HuH-7 (cell line): ENCODE results near the gene PHLDA3.

Experiments used
- DNase-seq: peaks from one replicate; pipeline ENCODE4 v3.0.0; 2011; ENCODE audit warnings: low spot score

The PHLDA3 gene

DNA sequence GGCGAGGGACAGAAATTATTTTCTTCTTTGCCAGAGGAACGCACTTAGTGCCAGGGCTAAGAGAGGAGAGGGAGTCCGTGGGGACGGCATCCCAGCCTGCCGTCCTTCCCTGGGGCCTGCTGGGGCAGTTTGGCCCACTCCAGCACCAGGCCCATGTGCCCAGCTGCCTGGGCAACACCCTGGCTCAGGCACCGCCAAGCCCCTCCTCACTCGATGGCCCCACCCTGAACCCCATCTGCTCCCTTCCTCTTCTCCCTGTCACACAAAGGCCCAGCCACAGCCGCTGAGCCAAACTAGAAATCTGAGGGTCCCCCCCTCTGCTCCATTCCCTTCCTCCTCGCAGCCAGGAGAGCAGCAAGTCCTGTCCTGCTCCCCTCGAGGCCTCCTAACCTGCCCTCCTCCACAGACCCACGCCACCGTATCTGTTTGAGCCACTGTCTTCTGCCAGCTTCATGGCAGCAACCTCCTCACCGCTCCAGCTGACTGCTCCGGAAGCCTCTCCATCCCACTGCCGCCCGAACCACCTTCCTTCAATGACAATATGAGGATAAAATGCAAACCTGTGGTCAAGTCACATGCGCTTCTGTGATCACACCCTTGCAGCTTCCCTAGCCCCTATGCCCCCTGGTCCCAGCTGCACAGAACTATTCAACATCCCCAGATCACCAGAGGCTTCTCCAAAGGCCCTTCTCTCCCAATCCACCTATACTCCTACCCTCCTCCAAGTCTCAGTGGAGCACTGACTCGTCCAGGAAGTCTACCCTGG lies 39.1 kb downstream of the PHLDA3 start:
- DNase-seq: no peak

DNA sequence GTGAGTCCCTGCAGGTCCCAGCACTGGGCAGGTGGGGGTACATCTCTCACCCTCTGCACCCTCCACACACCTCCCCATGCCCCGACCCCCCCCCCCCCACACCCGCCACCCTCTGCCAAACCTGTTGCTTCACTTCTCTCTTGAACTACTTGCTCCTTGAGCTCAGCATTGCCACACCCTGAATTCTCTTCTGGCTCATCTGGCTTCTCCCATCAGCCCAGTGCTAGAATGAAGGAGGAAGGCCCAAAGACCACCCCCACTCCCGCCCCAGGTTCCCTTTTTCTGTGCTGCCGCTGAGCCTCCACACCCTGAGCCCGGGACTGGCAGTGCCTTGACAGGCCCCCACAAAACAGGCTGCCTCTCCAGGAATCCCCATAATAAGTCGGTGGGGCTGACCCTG lies 41.0 kb downstream of the PHLDA3 start:
- no peak for DNase-seq

DNA sequence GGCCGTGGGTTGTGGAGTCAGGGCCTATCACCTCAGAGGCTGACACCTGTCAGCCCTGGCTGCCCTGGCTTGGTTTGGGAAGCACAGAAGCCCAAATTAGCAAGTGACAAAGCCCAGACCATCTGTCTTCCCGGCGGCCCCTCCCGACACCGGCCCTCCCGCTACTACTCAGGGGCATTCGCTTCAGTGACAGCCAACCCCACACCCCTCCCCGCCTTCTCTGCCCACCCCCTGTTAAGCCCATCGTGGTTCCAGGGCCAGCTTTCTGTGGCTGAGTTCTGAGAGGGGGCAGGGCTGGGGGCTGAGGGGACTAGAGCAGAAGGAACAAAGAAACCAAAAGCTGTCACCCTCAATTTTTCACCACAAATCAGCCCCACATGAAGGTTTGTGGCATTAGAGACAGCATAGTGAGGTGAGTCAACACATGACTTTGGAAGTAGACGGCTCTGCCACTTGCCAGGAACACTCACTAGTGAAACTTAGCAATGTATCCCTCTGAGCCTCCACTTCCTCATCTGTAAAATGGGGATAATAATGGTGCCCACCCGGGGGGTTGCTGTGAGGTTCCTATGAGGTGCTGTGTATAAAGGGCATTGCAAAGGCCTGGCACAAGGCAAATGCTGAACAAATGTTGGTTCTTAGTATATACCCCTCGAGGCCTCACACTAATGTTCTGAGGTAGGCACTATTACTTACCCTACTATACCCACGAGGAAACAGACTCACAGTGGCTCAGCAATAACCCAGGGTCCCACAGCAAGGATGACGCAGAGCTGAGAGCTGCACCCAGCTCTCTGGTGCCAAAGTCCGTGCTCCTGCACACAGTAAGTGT lies 42.3 kb downstream of the PHLDA3 start:
- DNase-seq: no peak

DNA sequence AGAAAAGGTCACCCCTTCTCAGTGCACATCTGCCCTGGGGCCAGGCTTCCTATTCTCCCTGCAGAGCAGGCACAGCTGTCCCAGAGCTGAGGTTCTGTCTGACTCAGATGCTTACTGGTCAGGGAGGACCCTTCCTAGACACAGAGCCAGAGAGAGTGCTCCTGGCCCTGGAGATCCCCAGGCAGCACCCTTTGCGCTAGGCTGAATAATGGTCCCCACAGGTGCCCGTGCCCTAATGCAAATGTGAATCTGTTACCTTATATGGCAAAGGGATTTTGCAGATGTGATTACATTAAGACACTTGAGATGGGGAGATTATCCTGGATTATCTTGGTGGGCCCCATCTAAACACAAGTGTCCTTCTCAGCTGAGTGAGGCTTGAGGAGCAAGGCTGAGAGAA lies 44.8 kb downstream of the PHLDA3 start:
- no peak for DNase-seq

DNA sequence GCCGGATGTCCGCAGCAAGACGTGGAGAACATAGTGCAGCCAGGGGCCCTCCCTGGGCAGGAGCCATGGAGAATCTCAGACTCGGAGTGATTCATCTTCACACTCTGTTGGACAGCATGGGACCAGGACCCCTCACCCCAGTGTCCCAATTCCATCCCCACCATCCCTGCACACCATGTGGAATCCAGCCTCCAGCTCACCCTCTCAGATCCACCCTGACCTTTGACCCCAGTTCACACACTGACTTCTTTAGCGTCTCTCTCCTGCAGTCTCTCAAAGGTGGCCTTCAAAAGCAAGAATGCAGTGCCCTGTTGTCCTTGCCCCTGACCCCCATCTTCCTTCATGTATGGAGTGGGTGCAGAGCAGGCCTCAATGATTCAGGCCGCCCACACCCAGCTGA lies 45.3 kb downstream of the PHLDA3 start:
- no peak for DNase-seq

DNA sequence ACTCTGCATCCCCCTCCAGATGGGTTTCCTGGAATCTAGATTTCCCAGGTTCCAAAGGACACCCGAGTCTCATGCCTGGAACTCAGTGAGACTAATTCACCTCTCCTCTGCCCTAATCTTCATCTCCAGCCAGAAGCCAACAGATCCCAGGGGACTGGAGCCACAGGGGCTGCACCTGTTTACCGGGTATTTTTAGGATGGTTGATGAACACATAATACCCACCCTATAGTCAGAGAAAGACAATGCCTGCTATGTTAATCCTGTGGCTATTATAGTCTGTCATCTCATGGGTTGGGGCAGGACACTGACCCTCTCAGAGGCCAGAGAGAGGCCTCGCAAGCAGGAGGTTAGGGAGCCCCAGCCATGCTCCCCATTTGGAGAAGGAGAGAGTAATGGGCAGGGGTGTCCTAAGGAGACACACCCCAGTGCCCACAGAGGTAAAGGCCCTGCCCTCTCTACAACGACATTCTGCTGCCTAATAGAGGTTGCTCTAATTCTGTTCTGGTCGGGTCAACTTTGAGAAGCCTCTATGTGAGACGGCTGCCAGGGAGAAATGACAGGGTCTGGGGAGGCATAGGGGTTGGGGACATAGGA lies 46.5 kb downstream of the PHLDA3 start:
- no peak for DNase-seq

DNA sequence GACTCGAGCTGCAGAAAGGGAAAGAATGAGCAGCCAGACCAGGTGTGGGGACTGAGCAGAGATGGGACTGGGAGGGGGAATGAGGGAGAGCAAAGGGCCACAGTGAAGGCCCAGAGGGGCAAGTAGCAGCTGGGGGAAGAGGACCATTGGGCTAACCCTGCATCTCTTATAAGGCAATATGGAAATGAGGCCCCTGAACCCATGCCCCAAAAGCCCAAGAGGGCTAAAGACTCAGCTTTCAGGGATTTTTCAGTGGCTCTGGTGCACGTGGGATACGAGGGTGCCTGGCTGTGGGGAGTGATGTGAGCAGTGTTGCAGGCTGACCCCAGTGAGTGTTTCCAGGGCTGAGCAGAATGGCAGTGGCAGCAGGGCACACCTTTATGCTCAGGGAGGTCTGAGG lies 47.0 kb downstream of the PHLDA3 start:
- DNase-seq: no peak

DNA sequence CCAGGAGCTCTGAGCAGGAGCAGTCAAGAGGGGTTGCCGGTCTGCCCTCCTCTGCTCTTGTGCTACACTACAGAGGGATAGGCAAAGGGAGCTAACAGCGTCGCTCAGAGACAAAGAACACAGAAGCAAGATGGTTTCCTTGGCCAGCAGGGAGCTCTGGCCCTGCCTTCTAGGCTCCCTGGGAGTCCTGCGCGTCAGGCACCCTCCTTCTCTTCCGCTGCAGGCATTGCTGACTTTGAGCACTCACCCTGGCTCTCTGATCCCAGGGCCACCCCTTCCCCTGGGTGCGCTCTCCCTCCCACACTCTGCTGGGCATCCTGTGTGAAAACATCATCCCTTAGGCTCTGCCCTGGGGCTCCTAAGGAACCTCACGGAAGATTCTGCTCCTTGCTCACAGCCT lies 47.9 kb downstream of the PHLDA3 start:
- no peak for DNase-seq

DNA sequence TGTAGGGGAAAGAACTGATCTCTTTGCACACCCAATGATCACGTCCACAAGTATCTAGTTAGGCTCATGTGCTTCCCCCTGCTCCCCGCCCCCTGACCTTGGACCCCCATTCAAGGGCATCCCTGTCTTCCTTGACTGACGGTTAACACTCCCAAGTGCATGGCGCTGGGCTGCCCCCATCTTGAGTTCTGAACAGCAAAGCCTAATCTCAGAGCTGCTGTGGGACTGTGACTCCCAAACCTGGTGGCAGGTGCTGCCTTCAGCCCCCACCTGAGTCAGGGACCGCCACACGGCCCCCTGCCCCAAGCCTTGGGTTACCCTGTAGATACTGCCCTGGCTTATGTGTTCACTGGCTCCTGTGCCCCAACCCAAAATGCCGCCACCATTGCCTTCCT lies 48.4 kb downstream of the PHLDA3 start:
- DNase-seq: no peak

DNA sequence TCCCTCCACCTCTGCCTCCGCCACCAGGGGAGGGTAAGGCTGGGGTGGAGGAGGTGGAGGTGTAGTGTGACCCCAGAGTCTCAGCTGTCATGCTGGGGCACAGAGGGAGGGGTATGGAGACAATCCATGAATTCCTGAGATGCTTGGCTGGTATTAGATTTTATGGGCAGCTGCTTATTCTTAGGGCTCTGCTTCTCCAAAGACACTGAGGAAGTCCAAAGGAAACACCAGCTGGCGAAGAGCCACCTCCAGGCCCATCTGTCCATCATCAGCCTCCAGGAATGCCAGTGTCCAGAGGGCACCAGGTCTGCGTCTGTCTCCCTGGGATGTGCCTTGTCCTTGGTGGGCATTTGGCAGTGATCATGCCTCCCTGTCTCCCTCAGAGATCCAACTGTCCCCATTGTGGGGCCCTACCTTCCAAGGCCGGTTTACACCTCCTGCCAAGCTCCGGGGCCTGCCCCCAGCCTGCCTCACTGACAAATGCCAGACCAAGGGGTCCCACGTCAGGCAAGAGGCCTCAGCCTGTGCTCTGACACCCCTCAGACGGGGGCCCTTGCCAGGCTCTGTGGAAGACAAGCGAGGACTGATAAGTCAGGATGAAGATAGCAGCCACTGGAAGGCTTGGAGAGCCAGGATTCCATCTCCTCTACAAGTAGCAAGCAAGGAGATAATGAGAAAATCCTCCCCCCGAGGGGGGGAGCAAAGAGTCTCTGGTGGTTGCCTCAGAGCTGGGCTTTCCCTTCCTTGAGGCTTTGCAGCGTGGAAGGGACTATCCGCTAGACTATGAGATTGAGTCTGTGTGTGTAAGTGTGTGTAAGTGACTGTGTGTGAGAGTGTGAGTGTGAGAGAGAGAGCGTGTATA lies 49.0 kb downstream of the PHLDA3 start:
- DNase-seq: no peak

DNA sequence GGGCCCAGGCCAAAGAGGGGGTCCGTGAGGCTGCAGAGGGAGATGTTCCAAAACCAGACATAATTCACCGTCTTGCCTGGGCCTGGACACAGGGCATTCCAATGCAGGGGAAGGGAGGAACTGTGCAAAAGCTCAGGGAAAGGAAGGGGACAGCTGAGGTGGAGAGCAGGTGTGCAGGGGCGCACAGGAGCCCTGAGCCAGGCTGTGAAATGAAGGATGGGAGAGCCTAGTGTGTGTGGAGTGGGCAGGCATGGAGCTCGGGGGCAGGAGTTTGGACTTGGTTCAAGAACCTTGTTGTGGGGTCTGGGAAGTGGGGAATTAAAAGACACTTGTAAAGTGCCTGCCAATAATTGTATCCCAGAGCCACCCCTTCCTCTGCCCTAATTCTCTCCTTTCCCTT lies 49.7 kb downstream of the PHLDA3 start:
- DNase-seq: no peak

DNA sequence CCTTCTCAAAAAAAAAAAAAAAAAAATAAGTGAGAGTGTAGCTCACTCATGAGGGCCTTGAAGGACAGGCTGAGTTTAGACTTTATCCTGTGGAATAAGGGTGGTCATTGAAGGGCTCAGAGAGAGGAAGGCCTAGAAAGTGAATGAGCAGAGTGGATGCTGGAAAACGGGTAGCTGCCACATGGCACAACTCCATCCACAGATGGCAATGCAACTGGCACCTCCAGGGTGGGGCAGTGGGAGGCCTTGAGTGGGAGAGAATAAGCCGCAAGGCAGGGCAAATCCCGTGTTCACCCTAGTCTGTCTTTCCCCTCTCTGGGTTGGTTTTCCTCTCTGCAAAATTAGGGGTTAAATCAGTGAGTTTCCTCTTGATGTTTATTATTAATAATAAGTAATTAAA lies 50.5 kb downstream of the PHLDA3 start:
- no peak for DNase-seq
